ENCODE measurements around the gene MRTFB. TPM values are rescaled to one million over a fixed set of nuclear protein-coding genes. Genes with fewer than 3 reads are reported as not detected.

MRTFB gene
- total and polyA plus RNA-seq, 12 donors, result 5.5 to 77.7 (median 44.3) TPM

DNA sequence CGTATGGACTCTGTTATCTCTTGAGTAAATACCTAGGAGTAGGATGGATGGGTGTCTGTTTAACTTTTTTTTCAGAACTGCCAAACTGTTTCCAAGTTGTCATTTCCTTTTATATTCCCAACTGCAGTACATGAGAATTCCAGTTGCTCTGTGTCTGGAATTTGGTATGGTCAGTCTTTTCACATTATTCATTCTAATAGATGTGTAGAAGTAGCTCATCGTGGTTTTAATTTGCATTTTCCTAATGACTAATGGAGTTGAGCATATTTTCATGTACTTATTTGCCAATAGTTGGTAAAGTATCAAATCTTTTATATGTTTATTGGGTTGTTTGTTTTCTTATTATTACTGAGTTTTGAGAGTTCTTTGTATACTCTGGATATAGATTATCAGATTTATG is 27.0 kb downstream of the MRTFB start:
- Histone ChIP-seq H3K4me1 (replicated peaks in 1 of 2) (peaks cover 9 to 30% of the 10 kb centered on the region in 2 donors), H3K27ac (no peak overlapping the region), H3K36me3 (replicated peaks in 1 of 2) (no peaks in the 10 kb centered on the region), H3K9me3 (replicated peaks in 1 of 3) (no peaks in the 10 kb centered on the region), H3K4me3 (no peak overlapping the region), H3K27me3 (no peaks in the 10 kb centered on the region)
- 64 to 73% (median 69%) methylated on average over 2 of the region's 2 CpGs for WGBS, 4 donors
- no peak for TF ChIP-seq POLR2A (IDR thresholded peaks at IDR 0.05)
- TF ChIP-seq, protein P1, sequence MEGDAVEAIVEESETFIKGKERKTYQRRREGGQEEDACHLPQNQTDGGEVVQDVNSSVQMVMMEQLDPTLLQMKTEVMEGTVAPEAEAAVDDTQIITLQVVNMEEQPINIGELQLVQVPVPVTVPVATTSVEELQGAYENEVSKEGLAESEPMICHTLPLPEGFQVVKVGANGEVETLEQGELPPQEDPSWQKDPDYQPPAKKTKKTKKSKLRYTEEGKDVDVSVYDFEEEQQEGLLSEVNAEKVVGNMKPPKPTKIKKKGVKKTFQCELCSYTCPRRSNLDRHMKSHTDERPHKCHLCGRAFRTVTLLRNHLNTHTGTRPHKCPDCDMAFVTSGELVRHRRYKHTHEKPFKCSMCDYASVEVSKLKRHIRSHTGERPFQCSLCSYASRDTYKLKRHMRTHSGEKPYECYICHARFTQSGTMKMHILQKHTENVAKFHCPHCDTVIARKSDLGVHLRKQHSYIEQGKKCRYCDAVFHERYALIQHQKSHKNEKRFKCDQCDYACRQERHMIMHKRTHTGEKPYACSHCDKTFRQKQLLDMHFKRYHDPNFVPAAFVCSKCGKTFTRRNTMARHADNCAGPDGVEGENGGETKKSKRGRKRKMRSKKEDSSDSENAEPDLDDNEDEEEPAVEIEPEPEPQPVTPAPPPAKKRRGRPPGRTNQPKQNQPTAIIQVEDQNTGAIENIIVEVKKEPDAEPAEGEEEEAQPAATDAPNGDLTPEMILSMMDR (IDR thresholded peaks at IDR 0.05), result no peak
- intact Hi-C loops (cut with DNase I), result no loop called here
- DNase-seq, result no peak

DNA sequence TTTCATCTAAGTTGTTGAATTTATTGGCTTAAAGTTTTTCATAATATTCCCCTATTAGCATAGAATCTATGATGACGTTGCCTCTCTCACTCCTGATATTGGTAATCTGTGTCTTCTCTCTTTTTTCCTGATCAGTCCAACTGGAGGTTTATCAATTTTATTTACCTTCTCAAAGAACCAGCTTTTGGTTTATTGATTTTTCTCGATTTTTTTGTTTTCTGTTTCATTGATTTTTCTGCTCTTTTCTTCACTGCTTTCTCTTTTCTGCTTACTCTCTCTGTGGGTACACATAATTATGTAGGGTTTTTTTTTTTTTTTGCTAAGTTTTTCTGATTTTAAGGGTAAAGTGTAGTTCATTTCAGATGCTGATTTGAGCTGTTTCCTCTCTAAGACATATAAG is 29.7 kb downstream of the MRTFB start:
- TF ChIP-seq, protein P1 (IDR thresholded peaks at IDR 0.05), result no peak
- TF ChIP-seq POLR2A (IDR thresholded peaks at IDR 0.05), result no peak
- no peak overlapping the region for H3K4me3 ChIP-seq
- no peak overlapping the region for H3K27ac ChIP-seq
- H3K36me3 ChIP-seq (replicated peaks in 1 of 2), result no peaks in the 10 kb centered on the region
- no peaks in the 10 kb centered on the region for H3K27me3 ChIP-seq
- 85 to 98% (median 93%) methylated on average over 2 of the region's 2 CpGs for WGBS, 4 donors
- DNase-seq, result no peak
- no peaks in the 10 kb centered on the region for H3K9me3 ChIP-seq (replicated peaks in 1 of 3)
- peaks cover 14 to 35% of the 10 kb centered on the region in 2 donors for H3K4me1 ChIP-seq (replicated peaks in 1 of 2)
- intact Hi-C loops (cut with DNase I), result no loop called here

DNA sequence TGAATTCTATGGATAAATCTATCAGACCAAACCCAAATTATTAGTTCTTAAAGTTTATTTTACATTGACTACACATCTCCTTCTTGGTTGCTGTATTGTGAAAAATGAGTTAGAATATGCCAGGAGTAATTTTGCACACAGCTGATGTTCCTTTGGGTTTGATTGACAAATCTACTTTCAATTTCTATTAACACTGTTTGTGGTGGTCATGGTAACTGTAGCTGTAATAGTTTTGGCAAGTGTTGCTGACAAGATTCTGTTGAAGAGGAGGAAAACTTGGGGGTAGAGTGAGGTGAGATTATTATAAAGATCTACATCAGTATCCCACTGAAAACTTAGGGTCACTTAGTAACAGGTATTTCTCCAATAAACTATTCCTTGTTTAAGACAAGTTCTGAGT is 30.3 kb downstream of the MRTFB start:
- peaks cover 14 to 40% of the 10 kb centered on the region in 2 donors for H3K4me1 ChIP-seq (replicated peaks in 1 of 2)
- intact Hi-C loops (cut with DNase I), result no loop called here
- DNase-seq, result no peak

DNA sequence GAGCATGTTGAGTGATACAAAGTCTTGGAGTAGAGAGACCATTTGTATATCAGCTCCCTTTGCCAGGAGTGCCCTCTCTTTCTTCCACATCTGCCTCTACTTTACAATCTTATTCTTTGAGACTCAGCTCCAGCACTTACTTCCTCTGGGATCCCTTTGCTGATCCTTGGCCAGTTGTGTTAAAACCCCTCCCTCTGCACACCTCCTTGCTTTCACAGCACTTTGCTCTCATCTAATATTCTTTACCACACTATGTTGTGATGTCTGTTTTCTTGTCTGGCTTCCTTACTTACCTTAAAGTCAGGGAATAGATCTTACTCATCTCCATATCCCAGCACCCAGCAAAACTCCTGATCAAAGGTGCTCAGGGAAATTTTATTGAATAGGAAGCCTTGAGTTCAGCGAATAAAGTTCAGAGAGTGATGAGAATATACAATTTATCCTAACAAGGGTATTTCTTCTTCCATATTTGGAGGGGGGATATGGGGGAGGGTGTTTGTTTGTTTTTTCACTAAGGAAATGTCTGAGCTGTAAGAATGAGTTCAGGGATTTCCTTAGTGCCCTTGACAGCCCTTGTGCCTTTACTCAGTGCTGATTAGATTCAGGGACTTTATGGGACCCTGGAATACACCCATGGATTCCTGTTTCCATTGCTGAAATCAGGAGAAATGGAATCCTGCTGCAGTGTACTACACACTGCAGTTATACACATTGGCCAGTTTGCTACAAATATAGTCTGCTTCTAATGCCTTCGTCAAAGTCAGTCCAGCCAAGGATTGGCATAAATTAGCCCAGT is 32.0 kb downstream of the MRTFB start:
- 55 to 67% (median 61%) methylated on average over 2 of the region's 2 CpGs for WGBS, 4 donors
- no peaks in the 10 kb centered on the region for H3K27me3 ChIP-seq
- peaks cover 14 to 42% of the 10 kb centered on the region in 2 donors for H3K4me1 ChIP-seq (replicated peaks in 1 of 2)
- H3K4me3 ChIP-seq, result peak overlapping the region in 1 of 4 donors; percentile 6
- H3K36me3 ChIP-seq (replicated peaks in 1 of 2), result no peaks in the 10 kb centered on the region
- no peaks in the 10 kb centered on the region for H3K9me3 ChIP-seq (replicated peaks in 1 of 3)
- DNase-seq, result no peak
- TF ChIP-seq POLR2A (IDR thresholded peaks at IDR 0.05), result no peak
- TF ChIP-seq, protein P1 (IDR thresholded peaks at IDR 0.05), result no peak
- intact Hi-C loops (cut with DNase I), result no loop called here
- H3K27ac ChIP-seq, result no peak overlapping the region

More for the DNA sequence above, 30.3 kb downstream of the MRTFB start:
- TF ChIP-seq, protein P1 (IDR thresholded peaks at IDR 0.05), result no peak
- TF ChIP-seq POLR2A (IDR thresholded peaks at IDR 0.05), result no peak
- Histone ChIP-seq H3K36me3 (replicated peaks in 1 of 2) (no peaks in the 10 kb centered on the region), H3K27ac (no peak overlapping the region), H3K9me3 (replicated peaks in 1 of 3) (no peaks in the 10 kb centered on the region), H3K4me3 (no peak overlapping the region), H3K27me3 (no peaks in the 10 kb centered on the region)
